ENCODE measurements around the gene IQCH.

IQCH gene

DNA sequence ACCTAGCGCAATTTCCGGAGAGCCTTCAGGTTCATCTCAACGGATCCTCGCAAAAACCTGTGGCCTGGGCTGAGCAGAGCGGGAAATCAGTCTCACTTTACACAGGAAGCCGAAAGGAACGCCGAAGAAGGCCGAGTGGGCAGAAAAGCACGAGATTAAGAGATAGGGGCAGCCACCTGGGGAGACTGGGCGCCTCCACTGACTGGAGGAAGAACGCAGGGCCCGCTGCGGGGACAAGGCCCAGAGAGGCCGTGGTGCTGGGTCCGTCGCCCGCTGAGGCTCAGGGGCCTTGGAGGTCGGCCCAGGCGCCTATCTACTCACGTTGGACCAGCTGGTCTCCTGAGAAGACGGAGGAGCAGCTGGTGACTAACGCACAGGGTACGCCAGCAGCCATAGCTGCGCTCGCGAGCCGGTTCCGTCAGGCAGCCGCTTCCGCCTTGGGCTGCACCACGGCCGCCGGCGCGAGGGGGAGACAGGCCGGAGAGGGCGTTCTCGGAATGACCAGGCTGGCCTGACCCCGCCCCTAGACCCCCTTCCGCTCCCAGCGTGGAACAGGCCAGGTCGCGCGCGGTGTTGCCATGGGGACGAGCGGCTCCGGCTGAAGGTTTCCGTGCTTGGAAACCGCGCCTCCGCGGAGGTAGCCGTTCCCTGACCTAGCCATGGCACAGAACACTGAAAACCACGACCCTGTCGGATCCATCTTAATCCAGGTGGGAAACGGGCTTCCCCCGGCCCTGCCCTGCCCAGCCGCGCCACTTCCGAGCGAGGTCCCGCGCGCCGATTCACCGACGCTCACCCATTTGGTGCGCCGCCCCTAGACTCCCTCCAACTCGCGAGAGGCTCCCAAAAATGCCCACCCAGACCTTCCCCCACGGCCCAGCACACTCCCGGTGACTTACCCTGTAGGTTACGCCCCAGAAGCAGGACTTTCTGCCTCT lies at the start of gene IQCH, which contains the start of gene AAGAB:
TSS of gene IQCH (plus strand) at position 549 of the 938 bp plus-strand sequence. CDS start at position 660, 111 bp downstream.
TSS of gene AAGAB (minus strand) at position 424 of the 938 bp plus-strand sequence. CDS start at position 394, 30 bp downstream.
- Histone ChIP-seq H3K4me1 (peaks cover 15 to 32% (median 20%) of the 10 kb centered on the region in 10 experiments), H3K9ac (peak within 1 kb of the TSS; percentile 80 to 95 (median 89)), H3K27me3 (no peaks in the 10 kb centered on the region), H3K4me3 (peak within 1 kb of the TSS; percentile 71 to 93 (median 84)), H3K9me3 (replicated peaks in 1 of 11) (no peaks in the 10 kb centered on the region), H3K36me3 (0 out of 22 replicates have a peak, but pooled peaks cover 0 to 4% (median 0%) of the 10 kb centered on the region in 11 experiments), H3K27ac (peak within 1 kb of the TSS; percentile 74 to 91 (median 83)), H4K20me1 (peaks cover 0 to 31% (median 0%) of the 10 kb centered on the region in 11 experiments; a peak in 5 of 22 replicates), H3K4me2 (peak within 1 kb of the TSS; percentile 80 to 96 (median 91))
- TF ChIP-seq Cebpa-rat (IDR thresholded peaks at IDR 0.05), result no peak

DNA sequence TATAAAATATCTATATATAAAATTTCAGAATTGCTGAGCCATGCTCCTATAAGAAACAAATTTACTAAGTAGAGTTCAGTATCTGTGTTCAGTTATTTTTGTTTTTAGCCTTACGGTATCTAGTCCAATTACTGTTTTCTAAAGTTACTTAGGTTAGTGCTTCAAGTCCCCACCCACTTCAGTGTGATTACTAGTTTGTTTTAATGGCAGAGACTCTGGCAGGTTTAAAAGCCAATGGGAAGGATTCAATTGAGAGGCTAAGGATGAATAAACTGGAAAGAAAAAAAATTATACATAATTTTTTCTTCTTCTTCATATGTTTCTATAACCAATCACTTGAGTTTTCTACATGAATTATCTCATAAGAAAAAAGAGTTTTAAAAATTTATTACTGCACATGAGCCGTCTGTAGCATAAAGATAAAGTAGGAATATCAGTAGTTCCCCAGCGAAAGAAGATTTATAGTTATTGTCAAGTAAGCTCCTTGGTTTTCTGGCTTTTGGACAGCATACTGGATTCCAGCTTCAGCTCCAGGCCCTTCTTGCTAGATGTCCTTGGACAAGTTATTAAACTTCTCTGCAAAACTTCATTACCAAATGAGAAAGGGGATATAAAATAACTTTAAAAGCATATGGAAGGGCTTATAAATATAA lies 46.9 kb upstream of the IQCH start:
- Histone ChIP-seq H3K4me3 (no peak overlapping the region), H3K4me1 (peaks cover 0 to 9% (median 0%) of the 10 kb centered on the region in 10 experiments; a peak in 2 of 20 replicates), H3K36me3 (peaks cover 22 to 93% (median 57%) of the 10 kb centered on the region in 11 experiments), H3K9me3 (replicated peaks in 1 of 11) (peaks cover 0 to 10% (median 0%) of the 10 kb centered on the region in 11 experiments; a peak in 6 of 22 replicates), H3K9ac (no peak overlapping the region), H4K20me1 (no peaks in the 10 kb centered on the region), H3K27ac (no peak overlapping the region), H3K27me3 (no peaks in the 10 kb centered on the region), H3K4me2 (no peak overlapping the region)
- no peak for TF ChIP-seq Cebpa-rat (IDR thresholded peaks at IDR 0.05)

DNA sequence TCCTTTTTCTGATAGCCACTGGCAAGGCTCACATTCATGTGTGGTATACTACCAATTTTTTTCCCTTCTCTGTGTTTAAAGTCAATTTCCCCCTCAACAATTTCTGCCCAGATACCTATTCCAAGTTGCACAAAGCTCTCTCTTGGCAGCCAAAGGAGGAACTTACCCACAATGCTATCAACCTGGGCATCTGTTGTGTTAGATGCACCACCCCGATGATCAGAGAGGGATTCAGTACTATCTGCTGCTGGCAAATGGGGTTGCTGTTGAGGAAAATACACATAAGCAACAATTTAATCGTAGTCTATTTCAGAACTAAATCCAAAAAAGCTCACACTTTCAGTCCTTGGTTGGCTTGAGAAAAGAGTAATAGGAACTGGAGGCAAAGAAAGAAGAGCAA lies 46.2 kb upstream of the IQCH start:
- Histone ChIP-seq H3K36me3 (peaks cover 22 to 86% (median 52%) of the 10 kb centered on the region in 11 experiments), H3K9me3 (replicated peaks in 1 of 11) (peaks cover 0 to 10% (median 0%) of the 10 kb centered on the region in 11 experiments; a peak in 6 of 22 replicates), H3K9ac (no peak overlapping the region), H3K27ac (no peak overlapping the region), H3K4me3 (no peak overlapping the region), H3K4me1 (peaks cover 0 to 9% (median 0%) of the 10 kb centered on the region in 10 experiments; a peak in 2 of 20 replicates), H4K20me1 (no peaks in the 10 kb centered on the region), H3K4me2 (no peak overlapping the region), H3K27me3 (no peaks in the 10 kb centered on the region)
- TF ChIP-seq Cebpa-rat (IDR thresholded peaks at IDR 0.05), result no peak

DNA sequence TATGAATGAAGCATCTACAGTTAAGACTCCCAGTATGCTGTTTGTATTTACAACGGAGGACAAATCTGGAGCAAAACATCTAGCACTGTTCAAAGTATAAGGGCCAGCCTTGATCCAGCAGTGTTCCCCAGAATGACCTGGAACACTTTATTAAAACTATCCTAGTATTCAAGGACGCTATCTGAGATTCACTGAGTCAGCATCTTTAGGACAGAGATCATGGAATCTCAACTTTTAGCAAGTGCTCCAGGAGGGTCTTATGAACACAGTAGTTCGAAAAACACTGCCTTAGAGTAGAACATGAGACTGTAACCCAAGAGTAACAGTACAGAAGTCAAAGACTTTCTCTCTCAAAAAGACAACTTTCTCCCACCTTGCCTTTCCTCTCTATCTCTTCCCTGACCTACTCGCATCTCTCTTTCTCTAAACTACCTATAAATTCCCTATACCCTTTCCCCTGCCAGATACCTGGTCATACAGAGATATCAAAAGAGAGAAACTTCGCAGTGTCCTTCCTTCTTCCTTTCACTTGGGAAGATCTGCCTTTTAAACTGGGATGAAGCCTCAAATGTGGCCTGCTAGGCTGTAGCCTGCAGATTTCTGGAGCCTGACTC lies 43.9 kb upstream of the IQCH start:
- Histone ChIP-seq H3K27ac (no peak overlapping the region), H3K9ac (no peak overlapping the region), H3K9me3 (replicated peaks in 1 of 11) (peaks cover 0 to 10% (median 0%) of the 10 kb centered on the region in 11 experiments; a peak in 6 of 22 replicates), H3K4me1 (peaks cover 0 to 9% (median 0%) of the 10 kb centered on the region in 10 experiments; a peak in 2 of 20 replicates), H3K36me3 (peaks cover 22 to 70% (median 35%) of the 10 kb centered on the region in 11 experiments), H3K4me2 (no peak overlapping the region), H3K27me3 (no peaks in the 10 kb centered on the region), H4K20me1 (no peaks in the 10 kb centered on the region), H3K4me3 (no peak overlapping the region)
- no peak for TF ChIP-seq Cebpa-rat (IDR thresholded peaks at IDR 0.05)

DNA sequence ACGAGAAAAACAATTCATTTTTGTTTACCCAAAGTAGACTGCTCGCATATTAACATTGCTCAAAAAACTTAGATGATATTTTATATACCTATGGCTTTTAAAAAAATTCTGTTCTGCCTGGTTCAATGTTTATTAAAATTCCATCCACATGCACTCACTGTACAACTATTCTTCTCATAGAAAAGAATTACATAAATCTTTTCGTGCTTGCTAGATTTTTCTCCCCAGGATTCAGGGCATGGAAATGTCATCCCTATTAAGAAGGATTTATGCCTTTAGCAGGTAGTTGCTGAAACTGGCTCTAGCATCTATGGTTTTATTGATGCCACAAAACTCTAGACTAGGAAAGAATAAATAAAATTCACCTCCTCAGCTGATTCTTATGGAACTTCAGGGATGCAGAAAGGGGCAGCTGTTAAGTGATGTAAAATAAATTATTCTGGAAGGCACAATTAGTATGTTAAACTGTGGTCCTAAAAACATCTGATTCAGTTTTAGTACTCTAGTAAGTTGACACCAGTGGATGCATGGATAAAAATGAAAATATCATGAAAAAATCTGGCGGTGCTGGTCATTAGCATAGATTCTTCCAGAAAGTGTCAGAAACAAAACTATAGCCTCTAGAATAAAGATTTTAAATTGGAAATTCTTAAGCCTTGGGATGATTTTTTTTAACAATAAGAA lies 41.8 kb upstream of the IQCH start:
- Histone ChIP-seq H3K9me3 (replicated peaks in 1 of 11) (peaks cover 0 to 10% (median 0%) of the 10 kb centered on the region in 11 experiments; a peak in 6 of 22 replicates), H3K4me2 (no peak overlapping the region), H3K9ac (no peak overlapping the region), H3K27ac (no peak overlapping the region), H3K27me3 (no peaks in the 10 kb centered on the region), H3K4me3 (no peak overlapping the region), H3K4me1 (peaks cover 0 to 9% (median 3%) of the 10 kb centered on the region in 10 experiments; a peak in 5 of 20 replicates), H4K20me1 (no peaks in the 10 kb centered on the region), H3K36me3 (peaks cover 12 to 54% (median 20%) of the 10 kb centered on the region in 11 experiments)
- TF ChIP-seq Cebpa-rat (IDR thresholded peaks at IDR 0.05), result no peak

DNA sequence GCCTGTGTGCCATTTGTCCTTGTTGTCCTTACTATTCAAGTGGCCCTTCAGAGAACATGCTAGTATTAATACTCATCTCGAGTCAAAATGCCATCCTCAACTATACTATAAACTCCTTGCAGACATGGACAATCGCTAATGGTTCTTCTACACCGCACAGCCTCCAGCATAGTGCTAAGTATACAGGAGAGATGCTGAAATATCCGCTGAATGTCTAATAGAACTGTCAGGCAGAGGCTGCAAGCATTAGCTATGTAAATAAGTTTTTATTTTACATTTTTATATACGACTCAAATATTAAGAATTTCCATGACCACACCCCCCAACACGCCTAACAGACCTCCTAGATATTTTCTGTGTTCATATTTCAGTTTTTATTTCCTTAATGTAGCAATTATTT lies 39.5 kb upstream of the IQCH start:
- H4K20me1 ChIP-seq, result no peaks in the 10 kb centered on the region
- H3K27me3 ChIP-seq, result no peaks in the 10 kb centered on the region
- H3K9ac ChIP-seq, result no peak overlapping the region
- no peak overlapping the region for H3K4me3 ChIP-seq
- peaks cover 0 to 5% (median 3%) of the 10 kb centered on the region in 11 experiments; a peak in 7 of 22 replicates for H3K9me3 ChIP-seq (replicated peaks in 1 of 11)
- H3K36me3 ChIP-seq, result peaks cover 4 to 52% (median 13%) of the 10 kb centered on the region in 11 experiments; a peak in 16 of 22 replicates
- TF ChIP-seq Cebpa-rat (IDR thresholded peaks at IDR 0.05), result no peak
- no peak overlapping the region for H3K27ac ChIP-seq
- peaks cover 0 to 8% (median 0%) of the 10 kb centered on the region in 10 experiments; a peak in 3 of 20 replicates for H3K4me1 ChIP-seq
- H3K4me2 ChIP-seq, result no peak overlapping the region

DNA sequence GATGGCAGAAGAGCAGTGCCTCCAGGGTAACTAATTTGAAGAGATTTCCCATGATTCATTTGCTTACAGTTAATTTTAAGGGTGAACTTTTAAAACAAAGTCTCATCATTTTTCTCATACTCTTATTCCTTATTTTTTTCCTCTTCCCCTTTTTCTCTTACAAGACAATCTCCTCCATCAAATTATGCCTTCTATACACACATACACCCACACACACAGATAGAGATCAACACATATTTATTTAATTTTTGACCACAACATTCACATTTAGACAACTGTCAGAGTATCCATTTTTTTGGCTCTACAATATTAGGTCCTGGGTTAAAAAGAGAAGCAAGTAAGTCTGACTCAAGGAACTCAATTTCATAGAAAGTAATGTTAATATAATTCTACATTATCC lies 37.7 kb upstream of the IQCH start:
- Histone ChIP-seq H3K36me3 (peaks cover 4 to 53% (median 17%) of the 10 kb centered on the region in 11 experiments; a peak in 17 of 22 replicates), H3K4me3 (no peak overlapping the region), H4K20me1 (no peaks in the 10 kb centered on the region), H3K27ac (no peak overlapping the region), H3K4me2 (no peak overlapping the region), H3K9me3 (replicated peaks in 1 of 11) (peaks cover 0 to 5% (median 3%) of the 10 kb centered on the region in 11 experiments; a peak in 7 of 22 replicates), H3K9ac (no peak overlapping the region), H3K27me3 (no peaks in the 10 kb centered on the region), H3K4me1 (peaks cover 0 to 8% (median 0%) of the 10 kb centered on the region in 10 experiments; a peak in 3 of 20 replicates)
- TF ChIP-seq Cebpa-rat (IDR thresholded peaks at IDR 0.05), result no peak

DNA sequence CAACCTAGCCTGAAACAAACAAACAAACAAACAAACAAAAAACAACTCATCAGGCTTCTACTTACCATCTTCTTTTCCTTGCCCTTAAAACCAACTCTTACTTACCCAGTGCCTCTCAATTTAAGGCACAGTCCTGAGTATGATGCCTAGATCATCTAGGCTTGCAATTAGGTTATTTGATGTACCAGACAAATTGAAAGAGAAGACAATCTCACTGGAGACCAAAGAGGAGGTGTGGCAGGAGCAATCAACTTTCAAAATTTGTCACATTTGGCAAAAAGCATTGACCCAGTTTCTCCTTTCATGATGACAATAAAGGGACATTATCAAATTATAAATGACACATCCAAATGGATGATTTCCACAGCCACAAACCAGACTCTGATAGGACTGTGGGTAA lies 36.2 kb upstream of the IQCH start:
- Histone ChIP-seq H3K4me1 (peaks cover 0 to 8% (median 0%) of the 10 kb centered on the region in 10 experiments; a peak in 3 of 20 replicates), H3K27me3 (no peaks in the 10 kb centered on the region), H3K36me3 (peaks cover 4 to 54% (median 17%) of the 10 kb centered on the region in 11 experiments; a peak in 17 of 22 replicates), H3K9ac (no peak overlapping the region), H4K20me1 (no peaks in the 10 kb centered on the region), H3K4me3 (no peak overlapping the region), H3K4me2 (no peak overlapping the region), H3K9me3 (replicated peaks in 1 of 11) (peaks cover 0 to 5% (median 3%) of the 10 kb centered on the region in 11 experiments; a peak in 7 of 22 replicates), H3K27ac (no peak overlapping the region)
- TF ChIP-seq Cebpa-rat (IDR thresholded peaks at IDR 0.05), result no peak

Data from BLaER1 treated with 17β-estradiol and CSF1 and Interleukin-3, amounts not matched to agents 10 nM and 100 nM (cell line).